ENCODE data around the gene B4GALT6.

B4GALT6 gene

GRCh38 chr18:31678425-31678824 is 6.0 kb downstream of the B4GALT6 start:
- DNase-seq (ENCODE audit: low read depth), result no peak
- no peak for TF ChIP-seq CTCF (conservative IDR thresholded peaks at IDR 0.05; ENCODE audit: control insufficient read depth, insufficient read depth, low read depth, low read length)
- no peak overlapping the region for H3K4me3 ChIP-seq (ENCODE audit: control insufficient read depth, low read depth, low read length)

GRCh38 chr18:31677592-31677991 is 6.8 kb downstream of the B4GALT6 start:
- H3K4me3 ChIP-seq (ENCODE audit: control insufficient read depth, low read depth, low read length), result no peak overlapping the region
- TF ChIP-seq CTCF (conservative IDR thresholded peaks at IDR 0.05; ENCODE audit: control insufficient read depth, insufficient read depth, low read depth, low read length), result no peak
- no peak for DNase-seq (ENCODE audit: low read depth)

GRCh38 chr18:31675404-31675803 is 9.0 kb downstream of the B4GALT6 start:
- no peak overlapping the region for H3K4me3 ChIP-seq (ENCODE audit: control insufficient read depth, low read depth, low read length)
- DNase-seq (ENCODE audit: low read depth), result no peak
- TF ChIP-seq CTCF (conservative IDR thresholded peaks at IDR 0.05; ENCODE audit: control insufficient read depth, insufficient read depth, low read depth, low read length), result no peak

- no peak overlapping the region for H3K4me3 ChIP-seq (ENCODE audit: control insufficient read depth, low read depth, low read length)
- DNase-seq (ENCODE audit: low read depth), result no peak
- TF ChIP-seq CTCF (conservative IDR thresholded peaks at IDR 0.05; ENCODE audit: control insufficient read depth, insufficient read depth, low read depth, low read length), result no peak
These were observed 11.7 kb downstream of the B4GALT6 start for GRCh38 chr18:31672628-31673135.

GRCh38 chr18:31671951-31672350 is 12.4 kb downstream of the B4GALT6 start:
- TF ChIP-seq CTCF (conservative IDR thresholded peaks at IDR 0.05; ENCODE audit: control insufficient read depth, insufficient read depth, low read depth, low read length), result no peak
- no peak overlapping the region for H3K4me3 ChIP-seq (ENCODE audit: control insufficient read depth, low read depth, low read length)
- no peak for DNase-seq (ENCODE audit: low read depth)

GRCh38 chr18:31669541-31669940 is 14.8 kb downstream of the B4GALT6 start:
- no peak for DNase-seq (ENCODE audit: low read depth)
- no peak overlapping the region for H3K4me3 ChIP-seq (ENCODE audit: control insufficient read depth, low read depth, low read length)
- no peak for TF ChIP-seq CTCF (conservative IDR thresholded peaks at IDR 0.05; ENCODE audit: control insufficient read depth, insufficient read depth, low read depth, low read length)

- DNase-seq (ENCODE audit: low read depth), result peak; percentile 33
- TF ChIP-seq CTCF (conservative IDR thresholded peaks at IDR 0.05; ENCODE audit: control insufficient read depth, insufficient read depth, low read depth, low read length), result no peak
- no peak overlapping the region for H3K4me3 ChIP-seq (ENCODE audit: control insufficient read depth, low read depth, low read length)
These were observed 17.2 kb downstream of the B4GALT6 start for GRCh38 chr18:31667185-31667584.
